ENCODE results near the gene GPR176.
"Not testable (repeated sequence)": the region's sequence is repeated elsewhere in the genome, so short reads cannot be mapped to it uniquely, and the experiment has no call there.

GPR176 gene

DNA sequence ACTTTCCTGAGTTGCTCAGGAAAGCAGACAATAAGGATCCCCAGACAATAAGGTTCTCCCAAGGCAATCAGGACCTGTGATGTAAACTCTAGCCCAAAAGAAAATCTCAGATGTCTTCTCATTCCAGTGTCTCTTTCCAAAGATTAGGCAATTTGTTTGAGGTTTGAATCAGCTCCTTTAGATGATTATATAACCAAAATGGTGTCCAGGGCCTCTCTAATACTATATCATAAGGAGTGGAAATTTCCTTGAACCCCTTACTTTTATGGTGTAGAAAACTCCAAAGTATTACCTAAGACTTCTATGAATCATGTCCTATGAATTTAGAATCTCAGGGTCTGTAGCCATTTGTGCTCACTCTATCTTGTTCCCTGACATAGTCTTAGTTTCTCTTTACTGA is 65.9 kb downstream of the GPR176 start:
- DNase-seq = no peak

- DNase-seq = no peak
These were observed 67.8 kb downstream of the GPR176 start for GRCh38 chr15:39852250-39852649.

GRCh38 chr15:39851500-39852092 is 68.5 kb downstream of the GPR176 start:
- DNase-seq = no peak

- DNase-seq = no peak
These were observed 69.6 kb downstream of the GPR176 start for GRCh38 chr15:39850436-39850835.

GRCh38 chr15:39846108-39846507 is 74.0 kb downstream of the GPR176 start:
- no peak for DNase-seq

DNA sequence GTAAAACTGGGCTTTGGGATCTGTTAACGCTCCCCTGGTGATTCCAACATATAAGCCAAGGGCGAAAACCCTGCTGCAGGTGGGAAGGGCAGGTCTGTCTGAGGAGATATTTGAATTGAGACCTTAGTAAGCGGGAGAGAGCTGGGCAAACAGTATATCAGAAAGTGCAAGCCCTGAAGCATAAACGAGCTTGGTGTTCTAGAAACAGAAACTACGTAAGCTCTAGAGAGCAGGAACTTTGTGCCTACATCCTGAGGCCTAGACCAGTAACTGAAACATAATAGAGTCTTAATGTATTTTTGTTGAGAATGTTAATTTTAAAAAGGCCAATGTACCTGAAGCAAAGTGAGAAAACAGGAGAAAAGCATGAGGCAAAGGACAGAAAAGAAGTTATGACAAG is 74.5 kb downstream of the GPR176 start:
- DNase-seq = no peak

GRCh38 chr15:39843565-39843964 is 76.5 kb downstream of the GPR176 start:
- DNase-seq = no peak

DNA sequence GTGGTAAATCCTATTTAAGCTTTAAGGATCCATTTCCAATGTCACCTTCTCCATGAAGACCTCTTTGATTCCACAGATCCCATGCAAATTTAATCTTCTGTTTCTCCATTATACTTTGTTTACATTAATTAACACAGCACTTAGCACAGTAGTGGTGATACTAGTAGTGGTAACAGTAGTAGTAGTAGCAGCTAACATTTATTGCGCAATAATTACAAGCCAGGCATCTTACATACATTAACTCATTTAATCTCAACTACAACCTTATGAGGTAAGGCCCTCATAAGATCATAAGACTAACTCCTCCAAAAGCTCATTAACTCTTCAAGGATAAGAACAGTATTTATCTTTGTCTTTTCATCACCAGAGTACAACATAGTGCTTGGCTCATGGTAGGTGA is 82.6 kb downstream of the GPR176 start:
- DNase-seq = no peak

GRCh38 chr15:39835550-39835949 is 84.5 kb downstream of the GPR176 start:
- DNase-seq = no peak

GRCh38 chr15:39834256-39834655 is 85.8 kb downstream of the GPR176 start:
- no peak for DNase-seq

DNA sequence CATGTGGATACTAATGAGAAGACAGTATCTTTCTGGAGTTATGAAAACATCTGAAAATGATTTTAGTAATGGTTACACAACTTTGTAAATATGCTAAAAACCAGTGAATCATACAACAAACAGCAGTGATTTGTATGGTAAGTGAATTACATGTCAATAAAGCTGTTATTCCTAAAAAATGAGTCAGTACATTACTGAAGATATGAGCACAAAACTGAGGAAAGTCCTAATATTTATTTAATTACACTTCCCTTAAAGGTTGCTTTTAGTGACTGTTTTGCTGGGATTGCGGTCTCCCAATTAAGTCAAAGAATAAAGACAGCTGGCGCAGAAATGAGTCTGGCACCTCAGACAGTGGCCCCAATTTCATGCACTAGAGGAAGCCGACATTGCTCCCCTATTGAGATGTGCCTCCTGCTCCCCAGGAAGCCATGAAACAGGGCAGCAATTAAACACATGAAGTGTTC is 86.5 kb downstream of the GPR176 start:
- peak; percentile 46 for DNase-seq

GRCh38 chr15:39830166-39830565 is 89.9 kb downstream of the GPR176 start:
- DNase-seq = no peak

- DNase-seq = no peak
These were observed 91.6 kb downstream of the GPR176 start for GRCh38 chr15:39828374-39828931.

DNA sequence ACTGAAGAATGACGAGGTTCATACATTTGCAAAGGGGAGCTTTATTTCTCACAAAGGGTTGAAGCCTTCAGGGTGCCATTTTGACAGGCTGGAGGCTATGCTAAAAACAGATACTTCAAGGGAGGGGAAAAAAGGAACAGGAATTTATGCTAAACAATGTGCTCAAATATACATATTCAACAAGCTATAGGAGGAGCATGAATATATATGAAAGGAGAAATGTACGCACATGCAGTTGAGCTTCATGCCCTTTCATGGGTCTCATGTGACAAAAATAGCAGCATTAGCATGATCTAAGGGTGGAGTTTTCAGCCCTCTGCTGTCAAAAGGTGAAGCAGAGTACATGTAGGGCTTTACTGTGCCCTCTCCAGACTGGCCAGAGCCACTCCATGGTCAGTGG is 93.1 kb downstream of the GPR176 start:
- no peak for DNase-seq

DNA sequence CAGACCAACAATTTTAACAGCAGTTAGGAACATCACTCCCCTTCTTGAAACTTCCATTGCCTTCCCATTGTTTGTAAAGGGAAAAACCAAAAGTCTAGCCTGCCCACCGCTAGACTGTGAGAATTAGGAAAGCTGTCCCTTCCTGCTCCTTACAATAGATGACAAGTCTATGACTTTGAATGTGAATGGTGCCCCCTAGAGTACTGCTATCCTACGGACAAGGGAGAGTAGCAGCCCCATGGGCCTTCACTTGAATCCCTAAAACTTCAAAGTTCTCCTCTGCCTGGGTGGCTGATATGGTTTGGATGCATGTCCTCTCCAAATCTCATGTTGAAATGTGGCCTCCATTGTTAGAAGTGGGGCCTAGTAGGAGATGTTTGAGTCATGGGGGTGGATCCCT is 96.4 kb downstream of the GPR176 start:
- no peak for DNase-seq

DNA sequence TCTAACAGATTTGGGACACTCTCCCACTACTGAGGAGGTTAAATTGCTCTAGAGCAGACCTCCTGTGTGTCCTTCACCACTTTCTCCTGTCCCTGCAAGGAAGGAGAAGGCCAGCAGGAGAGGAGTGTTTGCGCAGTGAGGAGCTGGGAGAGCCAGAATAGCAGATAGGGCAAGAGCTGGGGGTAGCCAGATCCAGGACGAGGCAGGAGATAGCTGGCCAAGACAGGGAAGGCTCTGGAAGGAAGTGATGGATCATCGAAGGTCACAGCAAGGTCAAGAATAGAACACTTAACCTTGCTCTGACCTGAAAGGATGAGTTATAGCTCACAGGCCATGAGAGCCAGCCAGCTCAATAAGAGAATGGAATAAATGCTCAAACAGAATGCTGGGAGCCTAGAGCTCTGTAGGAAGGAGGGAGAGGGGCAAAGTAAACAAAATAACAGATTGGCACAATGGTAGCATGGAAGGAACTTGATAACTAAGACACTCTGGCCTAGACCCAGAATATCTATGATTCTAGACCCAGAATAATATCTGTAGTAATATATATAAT is 99.9 kb downstream of the GPR176 start:
- DNase-seq = no peak

GRCh38 chr15:39819533-39819932 is 100.5 kb downstream of the GPR176 start:
- DNase-seq = no peak

- DNase-seq = no peak
These were observed 102.2 kb downstream of the GPR176 start for GRCh38 chr15:39817892-39818291.

GRCh38 chr15:39814489-39814888 is 105.6 kb downstream of the GPR176 start:
- no peak for DNase-seq

- DNase-seq = not testable (repeated sequence)
These were observed 107.4 kb downstream of the GPR176 start for GRCh38 chr15:39812651-39813050.

DNA sequence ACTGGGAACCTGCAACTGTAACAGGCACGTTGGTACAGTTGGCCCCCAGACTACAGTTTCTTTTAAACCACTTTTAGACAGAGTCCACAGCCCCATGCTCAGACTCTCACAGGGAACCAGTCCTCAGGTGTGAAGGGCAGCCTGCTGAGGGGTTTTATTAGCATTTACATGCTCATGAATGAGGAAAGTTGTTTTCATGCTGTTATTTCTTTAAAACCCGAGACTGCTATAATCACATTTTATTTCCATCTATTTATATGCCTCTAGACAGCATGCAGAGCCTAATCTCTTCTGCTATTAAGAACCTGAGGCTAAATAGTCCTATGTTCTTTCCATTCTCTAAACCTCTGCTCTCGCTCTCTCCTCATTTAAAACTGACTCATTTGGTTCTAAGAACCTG is 111.2 kb downstream of the GPR176 start:
- no peak for DNase-seq

DNA sequence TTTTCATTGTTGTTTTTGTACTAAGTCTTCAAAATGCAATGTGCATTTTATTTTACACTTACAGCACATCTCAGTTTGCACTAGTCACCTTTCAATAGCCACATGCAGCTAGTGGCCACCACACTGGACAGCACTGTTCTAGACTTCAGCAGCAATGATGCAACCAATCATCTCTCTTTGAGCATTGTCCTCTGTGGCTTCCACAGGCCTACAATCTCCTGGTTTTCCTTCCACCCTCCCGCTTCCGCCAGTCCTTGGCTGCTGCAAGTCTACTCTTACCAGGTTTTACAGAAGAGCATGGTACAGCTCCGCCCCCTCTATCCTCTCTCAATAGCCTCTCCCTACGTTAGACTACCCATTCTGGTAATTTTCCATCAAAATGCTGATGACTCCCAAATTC is 112.3 kb downstream of the GPR176 start:
- no peak for DNase-seq

GRCh38 chr15:39804026-39804425 is 116.0 kb downstream of the GPR176 start:
- no peak for DNase-seq

GRCh38 chr15:39803016-39803415 is 117.0 kb downstream of the GPR176 start:
- DNase-seq = no peak

Data from amniotic stem cell (primary cell).